ENCODE measurements around the gene CIAO3.
"Not testable (repeated sequence)": the region's sequence is repeated elsewhere in the genome, so short reads cannot be mapped to it uniquely, and the experiment has no call there.

The CIAO3 gene

GRCh38 chr16:694187-694862 lies 46.5 kb downstream of the CIAO3 start:
- DNase-seq (ENCODE audit: low read depth in 3 of 3) = no peak

- no peak for DNase-seq (ENCODE audit: low read depth in 3 of 3)
Observed at GRCh38 chr16:693766-694165, 47.0 kb downstream of the CIAO3 start.

GRCh38 chr16:693364-693763 lies 47.4 kb downstream of the CIAO3 start:
- no peak for DNase-seq (ENCODE audit: low read depth in 3 of 3)

GRCh38 chr16:692356-693108 lies 48.3 kb downstream of the CIAO3 start:
- DNase-seq (ENCODE audit: low read depth in 3 of 3) = no peak

- not testable (repeated sequence) for DNase-seq (ENCODE audit: low read depth in 3 of 3)
Observed at GRCh38 chr16:691242-691641, 49.6 kb downstream of the CIAO3 start.

- DNase-seq (ENCODE audit: low read depth in 3 of 3) = no peak
Observed at GRCh38 chr16:689175-689897, 51.5 kb downstream of the CIAO3 start.

- DNase-seq (ENCODE audit: low read depth in 3 of 3) = no peak
Observed at GRCh38 chr16:687499-687898, 53.3 kb downstream of the CIAO3 start.

- DNase-seq (ENCODE audit: low read depth in 3 of 3) = no peak
Observed at GRCh38 chr16:686459-687260, 54.1 kb downstream of the CIAO3 start.

- DNase-seq (ENCODE audit: low read depth in 3 of 3) = no peak
Observed at GRCh38 chr16:685967-686366, 54.8 kb downstream of the CIAO3 start.

- no peak for DNase-seq (ENCODE audit: low read depth in 3 of 3)
Observed at GRCh38 chr16:684961-685696, 55.7 kb downstream of the CIAO3 start.

- DNase-seq (ENCODE audit: low read depth in 3 of 3) = peak; percentile 92 to 95 (median 92)
Observed at GRCh38 chr16:684071-684794, 56.6 kb downstream of the CIAO3 start, which contains the start of gene JMJD8. Gene JMJD8 (minus strand): TSS chr16:684334. CDS start chr16:684319, 15 bp downstream.

GRCh38 chr16:683396-684070 lies 57.3 kb downstream of the CIAO3 start:
- DNase-seq (ENCODE audit: low read depth in 3 of 3) = no peak

GRCh38 chr16:682493-683395 lies 58.1 kb downstream of the CIAO3 start:
- no peak for DNase-seq (ENCODE audit: low read depth in 3 of 3)

GRCh38 chr16:681746-682427 lies 58.9 kb downstream of the CIAO3 start:
- no peak for DNase-seq (ENCODE audit: low read depth in 3 of 3)

GRCh38 chr16:680967-681745 lies 59.6 kb downstream of the CIAO3 start:
- no peak for DNase-seq (ENCODE audit: low read depth in 3 of 3)

GRCh38 chr16:680625-680945 lies 60.2 kb downstream of the CIAO3 start:
- no peak for DNase-seq (ENCODE audit: low read depth in 3 of 3)

GRCh38 chr16:679814-680624 lies 60.8 kb downstream of the CIAO3 start, which contains the start of gene STUB1:
Gene STUB1 (plus strand): TSS chr16:680410. CDS start chr16:680526, 116 bp downstream.
- DNase-seq (ENCODE audit: low read depth in 3 of 3) = peak; percentile 85
